Measurements from ENCODE around the gene STK39. TPM values are rescaled to one million over a fixed set of nuclear protein-coding genes. Genes with fewer than 3 reads are reported as not detected.

The STK39 gene
- total RNA-seq, 1 donor from 2014 or later: 46.0 TPM

GRCh38 chr2:167924556-167924955 lies 322.8 kb downstream of the STK39 start:
- DNase-seq (ENCODE audit: low read depth): no peak
- TF ChIP-seq, protein P1, sequence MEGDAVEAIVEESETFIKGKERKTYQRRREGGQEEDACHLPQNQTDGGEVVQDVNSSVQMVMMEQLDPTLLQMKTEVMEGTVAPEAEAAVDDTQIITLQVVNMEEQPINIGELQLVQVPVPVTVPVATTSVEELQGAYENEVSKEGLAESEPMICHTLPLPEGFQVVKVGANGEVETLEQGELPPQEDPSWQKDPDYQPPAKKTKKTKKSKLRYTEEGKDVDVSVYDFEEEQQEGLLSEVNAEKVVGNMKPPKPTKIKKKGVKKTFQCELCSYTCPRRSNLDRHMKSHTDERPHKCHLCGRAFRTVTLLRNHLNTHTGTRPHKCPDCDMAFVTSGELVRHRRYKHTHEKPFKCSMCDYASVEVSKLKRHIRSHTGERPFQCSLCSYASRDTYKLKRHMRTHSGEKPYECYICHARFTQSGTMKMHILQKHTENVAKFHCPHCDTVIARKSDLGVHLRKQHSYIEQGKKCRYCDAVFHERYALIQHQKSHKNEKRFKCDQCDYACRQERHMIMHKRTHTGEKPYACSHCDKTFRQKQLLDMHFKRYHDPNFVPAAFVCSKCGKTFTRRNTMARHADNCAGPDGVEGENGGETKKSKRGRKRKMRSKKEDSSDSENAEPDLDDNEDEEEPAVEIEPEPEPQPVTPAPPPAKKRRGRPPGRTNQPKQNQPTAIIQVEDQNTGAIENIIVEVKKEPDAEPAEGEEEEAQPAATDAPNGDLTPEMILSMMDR (conservative IDR thresholded peaks at IDR 0.05; ENCODE audit: low read depth, low read length): no peak

DNA sequence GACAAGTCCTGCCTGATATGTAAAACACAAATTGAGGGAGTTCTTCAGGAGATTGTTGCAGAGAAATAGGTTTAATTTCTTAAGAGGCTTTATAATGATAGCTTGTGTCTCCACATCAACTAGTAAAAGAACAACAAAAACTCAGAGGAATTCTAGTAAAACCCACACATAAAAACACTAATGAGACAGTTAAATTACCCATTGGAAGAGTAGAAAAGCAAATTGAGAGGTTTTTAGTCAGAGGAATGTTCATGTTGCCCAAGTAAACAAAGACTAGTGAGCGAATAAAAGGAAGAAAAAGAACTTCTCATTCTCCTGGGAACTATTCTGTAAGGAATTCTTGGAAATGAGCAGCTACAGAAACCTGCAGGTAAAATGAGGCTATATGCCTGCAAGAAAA lies 330.6 kb downstream of the STK39 start:
- TF ChIP-seq, protein P1 (conservative IDR thresholded peaks at IDR 0.05; ENCODE audit: low read depth, low read length): no peak
- DNase-seq (ENCODE audit: low read depth): no peak
- H3K4me3 ChIP-seq (ENCODE audit: low read depth, low read length): no peak overlapping the region

More at GRCh38 chr2:167924556-167924955, 322.8 kb downstream of the STK39 start:
- no peak overlapping the region for H3K4me3 ChIP-seq (ENCODE audit: low read depth, low read length)

DNA sequence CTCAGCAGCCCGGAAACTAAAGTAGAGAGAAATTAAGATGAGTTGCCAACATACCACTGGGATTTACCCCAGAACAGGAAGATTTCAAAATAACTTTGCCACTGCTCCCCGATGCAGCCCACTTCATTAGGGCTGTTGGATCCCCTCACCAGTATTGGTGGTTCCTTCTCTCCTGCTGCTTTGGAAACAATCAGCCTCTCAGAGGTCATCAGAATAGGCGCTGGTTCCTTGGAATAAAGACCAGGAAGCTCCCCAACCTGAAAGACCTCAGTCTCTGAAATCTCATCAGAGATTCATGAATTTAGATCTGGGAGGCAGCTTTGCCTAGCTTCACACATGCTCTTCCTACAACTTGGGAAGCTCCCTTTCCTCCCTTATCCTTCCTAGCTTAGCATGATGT lies 332.4 kb downstream of the STK39 start:
- no peak overlapping the region for H3K4me3 ChIP-seq (ENCODE audit: low read depth, low read length)
- no peak for DNase-seq (ENCODE audit: low read depth)
- TF ChIP-seq, protein P1 (conservative IDR thresholded peaks at IDR 0.05; ENCODE audit: low read depth, low read length): no peak

DNA sequence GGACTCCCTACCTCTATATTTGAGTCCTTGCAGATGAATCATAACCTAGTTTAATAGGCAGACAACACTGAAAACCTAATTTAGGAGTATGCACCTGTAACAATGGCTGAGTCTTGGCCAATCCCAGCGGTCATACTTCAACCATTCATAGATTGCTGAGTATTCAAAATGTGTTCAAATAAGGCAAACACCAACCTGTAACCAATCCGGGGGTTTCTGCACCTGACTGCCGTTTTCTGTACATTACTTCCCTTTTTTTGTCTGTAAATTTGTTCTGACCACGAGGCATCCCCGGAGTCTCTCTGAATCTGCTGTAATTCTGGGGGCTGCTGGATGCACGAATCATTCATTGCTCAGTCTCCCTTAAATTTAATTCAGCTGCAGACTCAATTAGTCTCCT lies 338.6 kb downstream of the STK39 start:
- no peak overlapping the region for H3K4me3 ChIP-seq (ENCODE audit: low read depth, low read length)
- TF ChIP-seq, protein P1 (conservative IDR thresholded peaks at IDR 0.05; ENCODE audit: low read depth, low read length): no peak
- DNase-seq (ENCODE audit: low read depth): no peak

GRCh38 chr2:167905668-167906067 lies 341.7 kb downstream of the STK39 start:
- TF ChIP-seq, protein P1 (conservative IDR thresholded peaks at IDR 0.05; ENCODE audit: low read depth, low read length): no peak
- DNase-seq (ENCODE audit: low read depth): no peak
- H3K4me3 ChIP-seq (ENCODE audit: low read depth, low read length): no peak overlapping the region

Other genes starting within 250 kb of the STK39 start
- 11.6 and 11.7 TPM in 2 replicates for gene CERS6, start 208.7 kb upstream of the STK39 start, total RNA-seq